GM06990 (cell line): ENCODE measurements around the gene SLC2A1.

Source experiments
- DNase-seq: peaks from one replicate; pipeline ENCODE4 v3.0.0-alpha.2; 2011; ENCODE audit not compliant: insufficient read length; ENCODE audit errors: extremely low read depth
- H3K27me3 ChIP-seq: replicated peaks from 2 replicates; pipeline ENCODE4 v1.6.0; 2011; ENCODE audit warnings: low read length; ENCODE audit not compliant: control insufficient read depth, insufficient read depth
- H3K36me3 ChIP-seq: 2 replicates; pipeline ENCODE4 v1.5.1; 2011; ENCODE audit warnings: low read length; ENCODE audit not compliant: control insufficient read depth, insufficient read depth
- H3K4me3 ChIP-seq: replicated peaks from 2 replicates; pipeline ENCODE4 v1.5.1; 2011; ENCODE audit warnings: low read depth, mild to moderate bottlenecking, control low read depth, low read length
- TF ChIP-seq, protein P1 (sequence below): IDR thresholded peaks from 2 replicates; pipeline ENCODE4 v1.5.1; 2011; ENCODE audit warnings: low read length, control low read depth, mild to moderate bottlenecking, inconsistent platforms; ENCODE audit not compliant: insufficient read depth, poor library complexity, severe bottlenecking

Gene SLC2A1

DNA sequence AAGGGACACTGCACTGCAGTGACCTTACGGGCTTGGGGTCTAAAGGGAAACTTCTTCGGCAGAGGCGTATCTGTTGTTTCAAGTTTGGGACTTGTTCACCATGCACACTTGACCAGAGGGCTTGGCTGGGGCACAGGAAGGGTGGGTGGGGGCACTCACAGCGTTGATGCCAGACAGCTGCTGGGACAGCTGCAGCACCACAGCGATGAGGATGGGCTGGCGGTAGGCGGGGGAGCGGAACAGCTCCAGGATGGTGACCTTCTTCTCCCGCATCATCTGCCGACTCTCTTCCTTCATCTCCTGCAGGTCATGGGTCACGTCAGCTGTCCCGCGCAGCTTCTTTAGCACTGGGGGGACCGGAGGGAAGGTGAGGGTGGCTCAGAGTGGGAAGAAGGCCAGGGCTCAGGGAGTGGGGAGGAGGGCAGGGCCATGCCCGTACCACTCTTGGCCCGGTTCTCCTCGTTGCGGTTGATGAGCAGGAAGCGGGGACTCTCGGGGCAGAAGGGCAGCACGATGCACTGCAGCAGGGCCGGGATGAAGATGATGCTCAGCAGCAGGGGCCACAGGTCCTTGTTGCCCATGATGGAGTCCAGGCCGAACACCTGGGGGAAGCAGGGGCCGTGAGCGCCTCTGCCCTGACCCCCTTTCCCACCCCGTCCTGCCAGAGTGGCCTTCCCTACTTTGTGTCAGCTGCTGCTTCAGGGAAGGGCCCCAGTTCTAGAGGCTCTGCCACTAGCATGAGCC is 29.1 kb downstream of the SLC2A1 start:
- TF ChIP-seq, protein P1, sequence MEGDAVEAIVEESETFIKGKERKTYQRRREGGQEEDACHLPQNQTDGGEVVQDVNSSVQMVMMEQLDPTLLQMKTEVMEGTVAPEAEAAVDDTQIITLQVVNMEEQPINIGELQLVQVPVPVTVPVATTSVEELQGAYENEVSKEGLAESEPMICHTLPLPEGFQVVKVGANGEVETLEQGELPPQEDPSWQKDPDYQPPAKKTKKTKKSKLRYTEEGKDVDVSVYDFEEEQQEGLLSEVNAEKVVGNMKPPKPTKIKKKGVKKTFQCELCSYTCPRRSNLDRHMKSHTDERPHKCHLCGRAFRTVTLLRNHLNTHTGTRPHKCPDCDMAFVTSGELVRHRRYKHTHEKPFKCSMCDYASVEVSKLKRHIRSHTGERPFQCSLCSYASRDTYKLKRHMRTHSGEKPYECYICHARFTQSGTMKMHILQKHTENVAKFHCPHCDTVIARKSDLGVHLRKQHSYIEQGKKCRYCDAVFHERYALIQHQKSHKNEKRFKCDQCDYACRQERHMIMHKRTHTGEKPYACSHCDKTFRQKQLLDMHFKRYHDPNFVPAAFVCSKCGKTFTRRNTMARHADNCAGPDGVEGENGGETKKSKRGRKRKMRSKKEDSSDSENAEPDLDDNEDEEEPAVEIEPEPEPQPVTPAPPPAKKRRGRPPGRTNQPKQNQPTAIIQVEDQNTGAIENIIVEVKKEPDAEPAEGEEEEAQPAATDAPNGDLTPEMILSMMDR: no peak

DNA sequence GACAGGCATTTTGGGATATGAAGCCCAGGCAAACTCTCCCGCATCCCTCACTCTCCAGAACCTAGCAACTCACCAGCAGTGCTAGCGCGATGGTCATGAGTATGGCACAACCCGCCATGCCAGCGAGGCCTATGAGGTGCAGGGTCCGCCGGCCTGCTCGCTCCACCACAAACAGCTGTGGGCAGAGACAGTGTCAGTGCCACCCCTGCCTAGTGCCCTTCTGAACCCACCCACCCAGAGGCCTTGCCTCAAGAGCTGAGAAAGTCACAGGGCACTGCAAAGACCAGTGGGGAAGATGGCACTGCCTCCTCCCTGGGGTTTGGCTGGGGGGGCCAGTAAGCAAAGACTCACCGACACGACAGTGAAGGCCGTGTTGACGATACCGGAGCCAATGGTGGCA is 29.8 kb downstream of the SLC2A1 start:
- no peaks in the 10 kb centered on the region for H3K27me3 ChIP-seq
- no peak for DNase-seq
- H3K4me3 ChIP-seq: no peak overlapping the region
- TF ChIP-seq, protein P1: no peak
- peaks cover 47% of the 10 kb centered on the region for H3K36me3 ChIP-seq

More for the DNA sequence above, 29.1 kb downstream of the SLC2A1 start:
- Histone ChIP-seq H3K4me3 (no peak overlapping the region), H3K27me3 (no peaks in the 10 kb centered on the region), H3K36me3 (peaks cover 48% of the 10 kb centered on the region)
- no peak for DNase-seq

DNA sequence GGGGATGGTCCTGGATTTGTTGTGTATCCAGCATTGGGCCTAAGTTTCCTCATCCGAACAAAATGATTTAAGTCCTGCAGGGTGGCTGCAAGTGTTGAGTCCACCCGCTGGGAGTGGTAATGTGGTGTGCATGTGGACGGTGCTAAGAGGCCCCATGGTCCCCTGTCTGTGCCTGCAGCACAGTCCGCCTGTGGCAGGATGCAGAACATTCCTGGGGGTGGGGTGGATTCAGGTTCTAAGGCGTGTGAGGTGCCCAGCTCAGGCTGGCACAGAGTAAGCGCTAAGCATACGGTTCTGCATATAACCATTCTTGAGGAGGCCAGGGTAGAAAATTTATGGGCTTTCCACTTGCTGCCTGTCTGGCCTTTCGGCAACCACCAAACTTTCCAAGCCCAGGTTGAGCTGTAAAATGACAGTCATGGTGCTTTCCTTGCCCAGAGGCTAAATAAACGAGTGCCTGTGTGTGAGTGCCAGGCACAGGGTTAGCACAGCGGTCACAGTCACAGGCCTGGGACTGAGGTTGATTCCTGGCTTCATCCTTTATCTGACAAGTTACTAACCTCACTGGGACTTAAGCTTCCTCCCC is 30.7 kb downstream of the SLC2A1 start:
- TF ChIP-seq, protein P1: no peak
- Histone ChIP-seq H3K36me3 (peaks cover 45% of the 10 kb centered on the region), H3K27me3 (no peaks in the 10 kb centered on the region), H3K4me3 (no peak overlapping the region)
- DNase-seq: no peak

DNA sequence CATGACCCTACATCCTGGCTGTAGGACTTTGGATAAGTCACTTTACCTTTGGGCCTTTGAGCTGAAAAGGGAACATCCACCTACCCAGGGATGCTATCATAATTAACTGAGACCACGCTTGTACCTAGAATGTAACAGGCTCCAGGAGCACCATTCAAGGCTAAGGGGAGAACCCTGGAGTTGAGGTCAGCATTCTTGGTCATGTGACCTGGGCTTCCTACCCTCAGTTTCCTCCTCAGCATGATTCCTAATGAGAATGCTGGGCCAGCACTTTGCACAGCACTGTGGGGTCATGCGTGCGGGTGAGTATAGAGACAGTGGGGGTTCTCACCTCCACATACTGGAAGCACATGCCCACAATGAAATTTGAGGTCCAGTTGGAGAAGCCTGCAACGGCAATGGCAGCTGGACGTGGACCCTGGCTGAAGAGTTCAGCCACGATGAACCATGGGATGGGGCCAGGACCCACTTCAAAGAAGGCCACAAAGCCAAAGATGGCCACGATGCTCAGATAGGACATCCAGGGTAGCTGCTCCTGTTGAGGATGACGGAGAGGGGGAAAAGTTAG is 31.3 kb downstream of the SLC2A1 start:
- H3K27me3 ChIP-seq: no peaks in the 10 kb centered on the region

DNA sequence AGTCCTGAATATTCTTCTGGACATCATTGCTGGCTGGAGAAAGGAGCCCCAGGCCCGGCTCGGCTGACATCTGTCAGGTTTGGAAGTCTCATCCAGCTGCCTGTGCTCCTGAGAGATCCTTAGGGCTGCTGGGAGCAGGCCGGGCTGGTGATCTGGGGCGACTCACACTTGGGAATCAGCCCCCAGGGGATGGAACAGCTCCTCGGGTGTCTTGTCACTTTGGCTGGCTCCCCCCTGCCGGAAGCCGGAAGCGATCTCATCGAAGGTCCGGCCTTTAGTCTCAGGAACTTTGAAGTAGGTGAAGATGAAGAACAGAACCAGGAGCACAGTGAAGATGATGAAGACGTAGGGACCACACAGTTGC is 31.8 kb downstream of the SLC2A1 start:
- no peak for DNase-seq
- TF ChIP-seq, protein P1: no peak
- H3K27me3 ChIP-seq: no peaks in the 10 kb centered on the region
- peaks cover 45% of the 10 kb centered on the region for H3K36me3 ChIP-seq
- H3K4me3 ChIP-seq: no peak overlapping the region

More for the DNA sequence above, 31.3 kb downstream of the SLC2A1 start:
- H3K36me3 ChIP-seq: peaks cover 45% of the 10 kb centered on the region
- no peak for DNase-seq
- TF ChIP-seq, protein P1: no peak
- H3K4me3 ChIP-seq: no peak overlapping the region
